ENCODE data around the gene SESN3.

SESN3 gene

GRCh38 chr11:95132956-95133355 is 98.0 kb downstream of the SESN3 start:
- no peak overlapping the region for H2AFZ ChIP-seq (ENCODE audit: low read depth)
- no peak for TF ChIP-seq CTCF (conservative IDR thresholded peaks at IDR 0.05; ENCODE audit: low read depth, low read length)
- H3K4me1 ChIP-seq (ENCODE audit: low read depth, poor library complexity, severe bottlenecking) = no peaks in the 10 kb centered on the region
- H3K27me3 ChIP-seq (ENCODE audit: insufficient read depth, low read depth) = no peaks in the 10 kb centered on the region
- H3K4me2 ChIP-seq = no peak overlapping the region
- no peak overlapping the region for H3K4me3 ChIP-seq (IDR thresholded peaks at IDR 0.05; ENCODE audit: insufficient read depth, low read depth, low read length)
- H3K27ac ChIP-seq = no peak overlapping the region
- H3K79me2 ChIP-seq (ENCODE audit: insufficient read depth, low read depth) = no peaks in the 10 kb centered on the region
- no peaks in the 10 kb centered on the region for H3K36me3 ChIP-seq (ENCODE audit: insufficient read depth)
- H4K20me1 ChIP-seq (ENCODE audit: insufficient read depth) = no peaks in the 10 kb centered on the region
- H3K9ac ChIP-seq = no peak overlapping the region

- Histone ChIP-seq H3K36me3 (ENCODE audit: insufficient read depth) (no peaks in the 10 kb centered on the region), H4K20me1 (ENCODE audit: insufficient read depth) (no peaks in the 10 kb centered on the region), H3K79me2 (ENCODE audit: insufficient read depth, low read depth) (no peaks in the 10 kb centered on the region), H2AFZ (ENCODE audit: low read depth) (no peak overlapping the region), H3K4me3 (IDR thresholded peaks at IDR 0.05; ENCODE audit: insufficient read depth, low read depth, low read length) (no peak overlapping the region), H3K4me1 (ENCODE audit: low read depth, poor library complexity, severe bottlenecking) (no peaks in the 10 kb centered on the region), H3K27me3 (ENCODE audit: insufficient read depth, low read depth) (no peaks in the 10 kb centered on the region), H3K9ac (no peak overlapping the region), H3K27ac (no peak overlapping the region), H3K4me2 (no peak overlapping the region)
- TF ChIP-seq CTCF (conservative IDR thresholded peaks at IDR 0.05; ENCODE audit: low read depth, low read length) = no peak
Observed at GRCh38 chr11:95128602-95129001, 102.4 kb downstream of the SESN3 start.

GRCh38 chr11:95123556-95123955 is 107.4 kb downstream of the SESN3 start:
- Histone ChIP-seq H3K36me3 (ENCODE audit: insufficient read depth) (no peaks in the 10 kb centered on the region), H3K79me2 (ENCODE audit: insufficient read depth, low read depth) (no peaks in the 10 kb centered on the region), H3K27me3 (ENCODE audit: insufficient read depth, low read depth) (no peaks in the 10 kb centered on the region), H2AFZ (ENCODE audit: low read depth) (no peak overlapping the region), H4K20me1 (ENCODE audit: insufficient read depth) (no peaks in the 10 kb centered on the region), H3K9ac (no peak overlapping the region), H3K27ac (no peak overlapping the region), H3K4me3 (IDR thresholded peaks at IDR 0.05; ENCODE audit: insufficient read depth, low read depth, low read length) (no peak overlapping the region), H3K4me2 (no peak overlapping the region), H3K4me1 (ENCODE audit: low read depth, poor library complexity, severe bottlenecking) (no peaks in the 10 kb centered on the region)
- TF ChIP-seq CTCF (conservative IDR thresholded peaks at IDR 0.05; ENCODE audit: low read depth, low read length) = no peak

GRCh38 chr11:95121698-95122097 is 109.3 kb downstream of the SESN3 start:
- Histone ChIP-seq H3K9ac (no peak overlapping the region), H4K20me1 (ENCODE audit: insufficient read depth) (no peaks in the 10 kb centered on the region), H3K27me3 (ENCODE audit: insufficient read depth, low read depth) (no peaks in the 10 kb centered on the region), H2AFZ (ENCODE audit: low read depth) (no peak overlapping the region), H3K36me3 (ENCODE audit: insufficient read depth) (no peaks in the 10 kb centered on the region), H3K4me2 (no peak overlapping the region), H3K4me3 (IDR thresholded peaks at IDR 0.05; ENCODE audit: insufficient read depth, low read depth, low read length) (no peak overlapping the region), H3K27ac (no peak overlapping the region), H3K4me1 (ENCODE audit: low read depth, poor library complexity, severe bottlenecking) (no peaks in the 10 kb centered on the region), H3K79me2 (ENCODE audit: insufficient read depth, low read depth) (no peaks in the 10 kb centered on the region)
- TF ChIP-seq CTCF (conservative IDR thresholded peaks at IDR 0.05; ENCODE audit: low read depth, low read length) = no peak

Data from KMS-11 (cell line).